ENCODE measurements around the gene SEMA6C. TPM values are rescaled to one million over a fixed set of nuclear protein-coding genes. Genes with fewer than 3 reads are reported as not detected.

Gene SEMA6C, protein sequence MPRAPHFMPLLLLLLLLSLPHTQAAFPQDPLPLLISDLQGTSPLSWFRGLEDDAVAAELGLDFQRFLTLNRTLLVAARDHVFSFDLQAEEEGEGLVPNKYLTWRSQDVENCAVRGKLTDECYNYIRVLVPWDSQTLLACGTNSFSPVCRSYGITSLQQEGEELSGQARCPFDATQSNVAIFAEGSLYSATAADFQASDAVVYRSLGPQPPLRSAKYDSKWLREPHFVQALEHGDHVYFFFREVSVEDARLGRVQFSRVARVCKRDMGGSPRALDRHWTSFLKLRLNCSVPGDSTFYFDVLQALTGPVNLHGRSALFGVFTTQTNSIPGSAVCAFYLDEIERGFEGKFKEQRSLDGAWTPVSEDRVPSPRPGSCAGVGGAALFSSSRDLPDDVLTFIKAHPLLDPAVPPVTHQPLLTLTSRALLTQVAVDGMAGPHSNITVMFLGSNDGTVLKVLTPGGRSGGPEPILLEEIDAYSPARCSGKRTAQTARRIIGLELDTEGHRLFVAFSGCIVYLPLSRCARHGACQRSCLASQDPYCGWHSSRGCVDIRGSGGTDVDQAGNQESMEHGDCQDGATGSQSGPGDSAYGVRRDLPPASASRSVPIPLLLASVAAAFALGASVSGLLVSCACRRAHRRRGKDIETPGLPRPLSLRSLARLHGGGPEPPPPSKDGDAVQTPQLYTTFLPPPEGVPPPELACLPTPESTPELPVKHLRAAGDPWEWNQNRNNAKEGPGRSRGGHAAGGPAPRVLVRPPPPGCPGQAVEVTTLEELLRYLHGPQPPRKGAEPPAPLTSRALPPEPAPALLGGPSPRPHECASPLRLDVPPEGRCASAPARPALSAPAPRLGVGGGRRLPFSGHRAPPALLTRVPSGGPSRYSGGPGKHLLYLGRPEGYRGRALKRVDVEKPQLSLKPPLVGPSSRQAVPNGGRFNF
- total RNA-seq: 42.6 TPM

DNA sequence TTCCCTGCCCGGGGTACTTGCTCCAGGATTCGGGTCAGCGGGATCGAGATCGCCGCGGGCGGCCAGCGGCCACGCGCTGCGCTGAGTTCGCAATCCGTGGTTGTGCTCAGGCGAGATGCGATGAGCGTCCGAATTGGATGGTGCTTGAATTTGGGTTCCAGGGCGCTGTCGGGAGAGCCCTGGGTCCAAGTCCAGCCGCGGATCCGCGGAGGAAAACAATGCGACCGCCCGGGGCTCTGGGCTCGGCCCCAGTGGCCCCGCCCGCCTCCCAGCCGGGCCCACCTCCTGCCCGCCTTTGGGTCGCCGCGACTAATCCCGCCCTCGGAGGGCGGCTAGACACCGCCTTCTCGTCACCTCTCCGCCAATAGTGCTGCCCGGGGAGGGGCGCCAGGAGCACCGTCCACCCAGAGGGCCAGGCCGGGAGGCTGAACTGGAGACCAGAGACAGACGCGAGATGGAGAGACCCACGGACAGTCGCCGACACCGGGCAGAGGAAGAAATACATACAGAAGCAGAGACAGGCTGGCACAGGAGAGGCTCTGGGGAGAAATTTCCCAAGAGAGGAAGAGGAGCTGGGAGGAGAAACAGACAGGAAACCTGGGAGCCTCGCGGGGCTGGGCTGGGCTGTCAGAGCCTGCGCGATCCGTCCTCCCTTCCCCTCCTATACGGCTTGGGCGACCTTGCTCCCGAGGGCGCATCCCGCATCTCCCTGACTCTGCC is at the start of gene SEMA6C:
TSS of gene SEMA6C (minus strand) at position 220 of the 720 bp plus-strand sequence. CDS start 4,010 bp downstream, outside the sequence.

DNA sequence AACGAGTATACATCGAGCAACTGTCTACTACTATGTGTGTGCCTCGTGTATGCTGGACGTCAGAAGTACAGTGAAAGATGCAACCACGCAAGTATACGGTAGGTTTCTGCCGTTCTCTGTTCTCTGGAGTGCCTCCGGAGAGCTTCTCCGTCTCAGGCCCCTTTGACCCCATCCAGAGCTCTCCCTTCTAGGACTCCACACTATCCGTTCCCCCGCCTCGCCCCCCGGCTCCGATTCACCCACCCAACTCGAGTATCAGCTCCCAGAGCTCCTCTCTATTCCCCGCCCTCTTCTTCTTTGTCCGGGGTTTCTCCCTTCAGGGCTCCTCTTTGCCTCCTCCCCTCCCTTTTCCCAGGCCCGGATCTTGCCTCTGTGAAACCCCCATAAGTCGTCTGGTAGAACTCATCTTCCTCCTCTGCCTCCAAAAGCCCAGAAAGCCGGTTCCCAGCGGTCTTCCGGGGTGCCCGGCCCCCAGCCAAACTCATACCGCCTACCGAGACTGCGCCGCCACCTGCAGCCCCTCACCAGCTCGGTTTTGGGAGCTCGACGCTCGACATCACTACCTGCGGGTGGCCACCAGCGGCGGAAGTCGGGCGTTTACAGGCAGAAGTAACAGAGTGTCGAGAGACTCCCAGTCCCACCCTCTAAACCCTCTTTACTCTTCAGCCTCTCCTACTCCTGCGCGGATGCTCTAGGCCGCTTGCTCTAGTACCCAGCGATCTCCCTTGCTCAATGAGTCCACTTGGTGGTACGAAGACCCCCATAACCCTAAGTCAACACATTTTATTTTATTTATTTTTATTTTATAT is 43.4 kb upstream of the SEMA6C start, which contains the start of gene VPS72:
TSS of gene VPS72 (minus strand) at position 561 of the 809 bp plus-strand sequence. CDS start at position 485, 76 bp downstream.

DNA sequence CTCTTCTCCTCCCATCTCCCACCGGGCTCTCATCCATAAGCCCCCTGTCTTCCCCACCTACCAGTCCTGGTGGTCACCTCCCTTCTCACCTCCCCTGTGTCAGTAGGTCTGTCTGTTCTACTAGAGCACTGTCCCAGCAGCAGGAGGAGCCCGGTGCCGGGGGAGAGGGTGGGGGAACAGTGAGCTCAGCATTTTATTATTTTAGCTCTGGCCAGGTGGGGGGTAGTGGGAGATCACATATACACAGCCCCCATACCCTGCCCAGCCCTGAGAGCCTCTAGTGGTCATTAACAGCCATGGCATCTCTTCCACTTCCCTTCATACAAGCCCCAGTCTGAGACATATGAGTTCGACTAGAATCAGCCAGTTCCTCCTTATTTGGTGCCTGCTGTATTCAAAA is 29.4 kb upstream of the SEMA6C start, which contains the start of gene TMOD4:
TSS of gene TMOD4 (minus strand) at position 119 of the 400 bp plus-strand sequence. CDS start 1,106 bp downstream, outside the sequence.

DNA sequence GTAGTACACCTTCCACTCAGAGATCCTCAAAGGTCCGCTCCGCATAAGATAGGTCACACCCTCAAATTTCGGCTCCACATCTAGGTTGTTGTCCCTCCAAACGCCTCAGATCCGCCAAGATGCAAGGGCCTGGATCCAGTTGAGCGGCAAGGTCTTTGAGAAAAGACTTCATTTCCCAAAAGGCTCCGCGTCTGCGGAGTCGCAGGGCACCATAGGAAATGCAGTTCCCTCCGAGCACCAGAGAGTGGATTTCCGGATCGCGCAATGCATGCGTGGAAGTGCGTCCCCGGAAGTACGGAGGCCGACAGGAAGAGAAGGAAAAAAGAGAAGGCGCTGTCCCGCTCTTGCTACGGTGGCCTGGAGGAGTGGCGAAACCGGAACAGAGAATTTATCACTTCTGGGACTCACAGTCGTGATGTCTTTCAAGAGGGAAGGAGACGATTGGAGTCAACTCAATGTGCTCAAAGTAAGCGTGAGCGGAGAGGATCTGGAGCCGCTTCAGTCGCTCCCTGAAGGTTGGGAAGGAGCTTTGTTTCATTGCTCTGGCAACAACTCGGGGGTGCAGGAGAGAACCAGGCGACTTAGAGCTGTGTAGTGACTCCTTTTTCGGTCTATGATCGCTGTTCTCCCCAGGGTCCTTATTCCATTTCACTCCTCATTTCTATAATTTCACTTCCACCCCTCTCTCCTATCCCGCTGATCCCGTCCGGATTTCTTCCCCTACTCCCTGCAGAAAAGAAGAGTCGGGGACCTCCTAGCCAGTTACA is 19.5 kb upstream of the SEMA6C start, which contains the start of the genes LYSMD1 and SCNM1:
TSS of gene LYSMD1 (minus strand) at position 165 of the 767 bp plus-strand sequence. CDS start 644 bp downstream, outside the sequence.
TSS of gene SCNM1 (plus strand) at position 407 of the 767 bp plus-strand sequence. CDS start at position 416, 9 bp downstream.

DNA sequence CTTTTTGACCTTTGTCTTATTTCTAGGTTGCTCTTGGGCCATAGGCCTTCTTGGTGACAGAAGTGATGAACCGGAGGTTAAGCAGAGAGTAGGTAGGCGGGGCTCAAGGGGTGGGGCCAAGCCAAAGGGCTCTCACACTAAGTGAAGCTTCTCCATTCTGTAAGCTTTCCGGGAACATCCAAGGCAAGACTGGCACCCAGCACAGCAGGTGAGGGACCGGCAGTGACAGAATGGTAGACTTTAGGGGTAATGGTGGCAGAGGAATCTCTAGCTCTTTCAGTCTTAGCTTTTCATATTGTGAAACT is 10.0 kb upstream of the SEMA6C start, which contains the start of gene TNFAIP8L2:
TSS of gene TNFAIP8L2 (plus strand) at position 135 of the 305 bp plus-strand sequence. CDS start 2,049 bp downstream, outside the sequence.

Other genes with a start within 250 kb of the SEMA6C start
- 73.4 TPM for gene SETDB1, start 220.3 kb downstream of the SEMA6C start, total RNA-seq
- 62.3 TPM for gene CERS2, start 171.8 kb downstream of the SEMA6C start, total RNA-seq
- 0.55 TPM for gene ANXA9, start 164.3 kb downstream of the SEMA6C start, total RNA-seq
- gene MINDY1, start 139.7 kb downstream of the SEMA6C start, total RNA-seq: 24.8 TPM
- gene PRUNE1, start 138.2 kb downstream of the SEMA6C start, total RNA-seq: 26.1 TPM
- 9.5 TPM for gene BNIPL, start 110.0 kb downstream of the SEMA6C start, total RNA-seq
- gene C1orf56, start 98.9 kb downstream of the SEMA6C start, total RNA-seq: 8.9 TPM
- 44.4 TPM for gene CDC42SE1, start 87.0 kb downstream of the SEMA6C start, total RNA-seq
- 15.3 TPM for gene MLLT11, start 86.2 kb downstream of the SEMA6C start, total RNA-seq
- 25.1 TPM for gene GABPB2, start 75.9 kb downstream of the SEMA6C start, total RNA-seq
- 1.9 TPM for gene TNFAIP8L2, start 10.0 kb upstream of the SEMA6C start, total RNA-seq
- gene LYSMD1, start 19.3 kb upstream of the SEMA6C start, total RNA-seq: 19.3 TPM
- 16.5 TPM for gene SCNM1, start 19.5 kb upstream of the SEMA6C start, total RNA-seq
- gene TMOD4, start 29.4 kb upstream of the SEMA6C start, total RNA-seq: not detected
- gene VPS72, start 43.6 kb upstream of the SEMA6C start, total RNA-seq: 52.3 TPM
- 117 TPM for gene PIP5K1A, start 51.9 kb upstream of the SEMA6C start, total RNA-seq
- 101 TPM for gene PSMD4, start 108.1 kb upstream of the SEMA6C start, total RNA-seq
- 46.3 TPM for gene ZNF687, start 135.7 kb upstream of the SEMA6C start, total RNA-seq
- gene PI4KB, start 180.8 kb upstream of the SEMA6C start, total RNA-seq: 59.9 TPM
- 34.7 TPM for gene RFX5, start 200.6 kb upstream of the SEMA6C start, total RNA-seq
- 30.8 TPM for gene SELENBP1, start 226.1 kb upstream of the SEMA6C start, total RNA-seq

All from camera-type eye (tissue), 1 donor.